Mucosa of descending colon (tissue), 3 donors: ENCODE measurements around the gene TMPRSS2. TPM values are rescaled to one million over a fixed set of nuclear protein-coding genes. Genes with fewer than 3 reads are reported as not detected.

ENCODE experiments used
- ATAC-seq: fragments of 200-7000 bp; cut with Tn5 transposase; one replicate; pipeline ENCODE4 v1.9.1; 2020; ENCODE audit warnings: mild to moderate bottlenecking, moderate library complexity
- DNase-seq, 3 donors: peaks; one replicate each; pipeline ENCODE4 v3.0.0-alpha.2; 2020
- H3K36me3 ChIP-seq: fragments of 200-600 bp; one replicate; pipeline ENCODE4 v1.8.0; 2021; ENCODE audit warnings: low read depth, mild to moderate bottlenecking
- H3K4me1 ChIP-seq: fragments of 200-600 bp; one replicate; pipeline ENCODE4 v1.8.0; 2021; ENCODE audit warnings: low read depth, mild to moderate bottlenecking
- H3K4me3 ChIP-seq: fragments of 200-600 bp; one replicate; pipeline ENCODE4 v1.8.0; 2021; ENCODE audit warnings: mild to moderate bottlenecking
- H3K9me3 ChIP-seq: fragments of 200-600 bp; one replicate; pipeline ENCODE4 v1.8.0; 2021; ENCODE audit warnings: mild to moderate bottlenecking
- CTCF ChIP-seq: fragments of 200-600 bp; IDR thresholded peaks from one replicate; pipeline ENCODE4 v1.8.0; 2022; ENCODE audit warnings: antibody characterized with exemption, mild to moderate bottlenecking
- intact Hi-C, 2 donors: fragments of 100-400 bp; cut with DNase I in 1 of 2; cut with micrococcal nuclease in 1 of 2; formaldehyde crosslinking; loops; one replicate each; pipeline versions ENCODE4 v1.11.0 to v1.11.1; 2022; cut with DNase I, micrococcal nuclease
- total RNA-seq, 3 donors: library from RNA; stranded (reverse); fragmentation: NEBNext Ultra II Directional in 2 of 3; extraction: Animal tissue kit (Norgen Biotek cat#: 25700) in 2 of 3; gene quantifications; one replicate each; pipeline versions ENCODE4 v1.2.1 to v1.2.4, GENCODE V29; 2021 to 2023
- donor health status: DM: no; HTN: no; CAD: no; lungs with moderate emphysema.
- donor health status: DM: no; HTN: no; CAD: no.
- donor health status: DM: no; HTN: yes; CAD: no.

TMPRSS2 gene
- total RNA-seq, 3 donors from 2014 or later: 283 to 624 (median 566) TPM

DNA sequence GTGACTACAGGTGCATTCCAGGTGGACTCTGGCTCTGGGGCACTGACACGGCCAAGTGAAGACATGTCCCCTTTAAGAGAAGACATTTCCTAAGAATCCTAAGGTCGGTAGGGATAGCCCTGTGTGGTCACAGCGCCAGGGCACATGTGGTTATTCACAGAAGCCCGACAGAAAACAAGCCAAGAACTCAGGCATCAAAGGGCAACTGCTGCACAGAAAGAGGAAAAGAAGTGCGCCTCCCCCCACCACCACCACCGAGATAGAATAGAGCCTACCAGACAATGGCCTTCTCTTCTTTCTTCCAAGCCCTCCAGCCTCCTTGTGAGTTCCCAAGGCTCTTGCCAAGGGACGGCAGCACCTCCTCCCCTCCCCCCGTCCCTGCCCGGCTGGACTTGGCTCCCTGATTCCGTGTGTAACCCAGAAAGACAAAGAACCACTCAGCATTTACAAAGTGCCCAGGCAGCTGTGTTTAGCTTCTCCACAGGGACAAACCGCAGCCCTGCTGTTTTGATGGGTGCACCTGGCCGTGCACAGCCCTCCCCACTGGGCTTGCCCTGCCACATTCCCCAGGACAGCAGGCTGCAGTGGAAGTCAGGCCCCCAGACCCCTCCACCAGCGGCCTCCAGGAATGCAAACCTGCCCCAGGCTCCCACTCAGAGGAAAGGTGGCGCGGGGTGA, 30.2 kb downstream of the TMPRSS2 start:
- Histone ChIP-seq H3K9me3 (no peaks in the 10 kb centered on the region), H3K4me1 (peaks cover 27% of the 10 kb centered on the region), H3K36me3 (peaks cover 4% of the 10 kb centered on the region), H3K4me3 (no peak overlapping the region)
- no peak for TF ChIP-seq CTCF
- no peak for DNase-seq
- peak; percentile 28 for ATAC-seq
- intact Hi-C loops: no loop called here

GRCh38 chr21:41475714-41476420, 32.1 kb downstream of the TMPRSS2 start:
- Histone ChIP-seq H3K9me3 (no peaks in the 10 kb centered on the region), H3K4me3 (no peak overlapping the region), H3K4me1 (peaks cover 25% of the 10 kb centered on the region), H3K36me3 (peaks cover 4% of the 10 kb centered on the region)
- DNase-seq: no peak
- no peak for TF ChIP-seq CTCF
- ATAC-seq: peak; percentile 3
- intact Hi-C loops: no loop called here

- ATAC-seq (no peak), DNase-seq (no peak)
- Histone ChIP-seq H3K36me3 (peaks cover 4% of the 10 kb centered on the region), H3K4me1 (no peaks in the 10 kb centered on the region), H3K9me3 (no peaks in the 10 kb centered on the region), H3K4me3 (no peak overlapping the region)
- no peak for TF ChIP-seq CTCF
- intact Hi-C loops: no loop called here
Measured at GRCh38 chr21:41472753-41473548, 35.0 kb downstream of the TMPRSS2 start.

- intact Hi-C loops: no loop called here
- TF ChIP-seq CTCF: no peak
- no peaks in the 10 kb centered on the region for H3K4me1 ChIP-seq
- H3K36me3 ChIP-seq: no peaks in the 10 kb centered on the region
- no peak for ATAC-seq
- no peaks in the 10 kb centered on the region for H3K9me3 ChIP-seq
- no peak overlapping the region for H3K4me3 ChIP-seq
- no peak for DNase-seq
Measured at GRCh38 chr21:41470054-41470453, 37.9 kb downstream of the TMPRSS2 start.

DNA sequence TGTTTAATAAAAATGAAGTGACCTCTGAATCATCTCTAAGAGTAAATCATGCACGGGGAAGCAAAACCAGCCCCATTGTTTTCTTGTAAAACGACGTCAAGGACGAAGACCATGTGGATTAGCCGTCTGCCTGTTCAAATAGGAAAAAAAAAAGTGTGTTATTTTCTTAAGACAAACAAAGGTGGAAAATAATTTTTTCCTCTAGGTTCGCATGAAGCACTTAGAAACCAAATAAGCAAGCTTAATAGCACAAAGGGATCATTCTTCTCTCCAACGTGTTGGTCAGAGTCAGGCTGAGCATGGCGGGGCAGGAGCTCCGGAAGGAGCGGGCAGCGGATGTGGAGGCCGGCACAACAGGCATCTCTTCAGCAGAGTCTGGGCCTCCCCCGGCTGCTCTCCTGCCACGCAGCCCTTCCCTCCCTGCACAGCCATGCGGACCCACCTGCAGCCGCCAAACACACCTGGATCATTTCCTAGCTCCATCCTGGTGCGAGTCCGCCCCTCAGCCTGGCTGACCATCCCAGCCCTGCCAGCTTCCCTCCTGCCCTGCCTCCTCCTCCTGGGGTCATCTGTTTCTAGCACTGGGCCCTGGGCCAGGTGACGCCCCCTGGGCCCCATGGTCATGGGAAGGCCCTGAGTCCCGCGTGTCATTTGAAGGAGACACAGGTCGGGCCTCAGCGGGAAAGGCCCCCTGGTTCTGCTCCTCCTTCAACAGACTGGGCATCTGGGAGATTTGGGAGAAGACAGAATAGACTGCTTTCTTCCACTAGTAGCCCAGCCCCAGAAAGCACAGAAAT, 41.7 kb downstream of the TMPRSS2 start:
- H3K9me3 ChIP-seq: no peaks in the 10 kb centered on the region
- H3K4me3 ChIP-seq: no peak overlapping the region
- H3K4me1 ChIP-seq: no peaks in the 10 kb centered on the region
- no peaks in the 10 kb centered on the region for H3K36me3 ChIP-seq
- DNase-seq (peak in 1 of 3 donors; percentile 52), ATAC-seq (peak; percentile 1)
- no peak for TF ChIP-seq CTCF
- intact Hi-C loops: no loop called here
